Gastrocnemius medialis (tissue), 4 donors: ENCODE results near the gene RGS4. TPM values are rescaled to one million over a fixed set of nuclear protein-coding genes. Genes with fewer than 3 reads are reported as not detected.

Source experiments
- ATAC-seq, 2 donors: fragments of 150-250 bp; one replicate each; pipeline ENCODE4 v1.9.1; 2016
- DNase-seq, 2 donors: peaks; one replicate each; pipeline ENCODE4 v3.0.0-alpha.2; 2019
- H3K27ac ChIP-seq, 4 donors: fragments of 200-600 bp; sonication (generic); 1 replicate in 1 of 4; 2 replicates in 3 of 4; pipeline ENCODE4 v1.5.1; 2016 to 2018; ENCODE audit warnings: mild to moderate bottlenecking in 2 of 4, moderate library complexity in 1 of 4
- H3K27me3 ChIP-seq, 3 donors: fragments of 200-600 bp; sonication (generic) in 2 of 3; 1 replicate in 1 of 3; 2 replicates in 2 of 3; pipeline versions ENCODE4 v1.5.1 to v1.6.0; 2016 to 2019; ENCODE audit warnings: mild to moderate bottlenecking in 1 of 3, moderate library complexity in 1 of 3
- H3K36me3 ChIP-seq, 2 donors: fragments of 200-600 bp; sonication (generic) in 1 of 2; one replicate each; pipeline ENCODE4 v1.5.1; 2017 to 2018
- H3K4me1 ChIP-seq, 2 donors: fragments of 200-600 bp; sonication (generic) in 1 of 2; one replicate each; pipeline ENCODE4 v1.5.1; 2016 to 2017; ENCODE audit warnings: mild to moderate bottlenecking in 2 of 2
- H3K4me3 ChIP-seq, 4 donors: fragments of 200-600 bp; sonication (generic) in 3 of 4; 1 replicate in 1 of 4; 2 replicates in 3 of 4; pipeline ENCODE4 v1.5.1; 2016 to 2019; ENCODE audit warnings: mild to moderate bottlenecking in 2 of 4
- H3K9me3 ChIP-seq, 3 donors: fragments of 200-600 bp; sonication (generic) in 2 of 3; 1 replicate in 1 of 3; 2 replicates in 2 of 3; pipeline ENCODE4 v1.5.1; 2016 to 2019
- POLR2A ChIP-seq, 2 donors: fragments of 450-650 bp; IDR thresholded peaks; one replicate each; pipeline ENCODE4 v1.6.1; 2017; ENCODE audit warnings: antibody characterized with exemption in 2 of 2, mild to moderate bottlenecking in 2 of 2, moderate library complexity in 2 of 2
- in situ Hi-C, 4 donors: fragments of 200-750 bp; cut with MboI; loops; one replicate each; pipeline versions ENCODE4 v1.15.0 to v1.8.0; 2017; ENCODE audit warnings: low sequenced_read_pairs in 4 of 4
- intact Hi-C: fragments of 100-400 bp; cut with DNase I; formaldehyde crosslinking; loops from one replicate; pipeline ENCODE4 v1.15.1; 2023; ENCODE audit warnings: low total_unique reads
- total RNA-seq, 4 donors: library from RNA; depleted of rRNA; stranded (reverse); fragments of >200 nt; gene quantifications; one replicate each; pipeline versions ENCODE4 v1.1.0 to v1.2.3, GENCODE V29; 2016
- TF ChIP-seq, protein P1 (sequence below), 5 experiments: fragments of 450-650 bp in 3 of 5; fragments of 200-600 bp in 2 of 5; sonication (generic) in 2 of 5; IDR thresholded peaks in 4 of 5; conservative IDR thresholded peaks in 1 of 5; 1 replicate in 4 of 5; 2 replicates in 1 of 5; pipeline ENCODE4 v1.5.1; 2016 to 2019; ENCODE audit warnings: antibody characterized with exemption in 5 of 5, mild to moderate bottlenecking in 3 of 5, moderate library complexity in 3 of 5

The RGS4 gene
- total RNA-seq, 4 donors from 2014 or later = not detected

DNA sequence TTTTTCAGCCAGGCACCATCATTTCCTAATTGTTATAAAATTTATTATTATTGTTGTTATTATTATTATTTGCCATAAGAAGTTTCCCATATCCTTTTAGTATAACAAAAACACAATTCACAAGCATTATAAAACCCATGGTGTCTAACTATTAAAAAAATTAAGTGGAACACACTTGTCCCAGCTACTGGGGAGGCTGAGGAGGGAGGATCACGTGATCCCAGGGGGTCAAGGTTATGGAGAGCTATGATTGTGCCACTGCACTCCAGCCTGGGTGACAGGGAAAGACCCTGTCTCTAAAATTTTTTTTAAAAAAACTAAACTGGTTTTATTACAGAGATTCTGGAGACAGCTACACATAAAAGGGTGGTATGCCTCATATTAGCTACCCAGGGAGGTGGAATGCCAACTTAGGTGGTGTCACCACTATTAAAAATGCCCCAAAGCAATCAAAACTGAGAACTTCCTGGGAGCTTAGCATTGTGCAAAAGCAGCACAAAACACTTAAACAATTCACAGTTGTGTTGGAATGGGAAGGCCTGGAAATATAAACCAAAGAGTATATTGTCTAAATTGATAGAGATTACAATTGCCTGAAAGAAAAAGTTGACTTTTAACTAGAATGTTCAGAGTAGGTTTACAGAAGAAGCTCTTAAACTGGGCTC, 8.7 kb upstream of the RGS4 start:
- ATAC-seq = no peak

GRCh38 chr1:163063143-163063542, 6.0 kb upstream of the RGS4 start:
- H3K9me3 ChIP-seq = no peaks in the 10 kb centered on the region
- no peak overlapping the region for H3K27ac ChIP-seq
- no peaks in the 10 kb centered on the region for H3K4me1 ChIP-seq
- intact Hi-C loops (no loop called here), in situ Hi-C loops (loop anchor here in 2 of 4 donors (10.0 to 25.0 kb wide), 2 partner anchors 176 to 188 kb away; no protein-coding TSS in a partner anchor)
- no peak overlapping the region for H3K4me3 ChIP-seq
- no peaks in the 10 kb centered on the region for H3K36me3 ChIP-seq
- no peak for DNase-seq
- no peak for TF ChIP-seq POLR2A (IDR thresholded peaks at IDR 0.05)
- TF ChIP-seq, protein P1, sequence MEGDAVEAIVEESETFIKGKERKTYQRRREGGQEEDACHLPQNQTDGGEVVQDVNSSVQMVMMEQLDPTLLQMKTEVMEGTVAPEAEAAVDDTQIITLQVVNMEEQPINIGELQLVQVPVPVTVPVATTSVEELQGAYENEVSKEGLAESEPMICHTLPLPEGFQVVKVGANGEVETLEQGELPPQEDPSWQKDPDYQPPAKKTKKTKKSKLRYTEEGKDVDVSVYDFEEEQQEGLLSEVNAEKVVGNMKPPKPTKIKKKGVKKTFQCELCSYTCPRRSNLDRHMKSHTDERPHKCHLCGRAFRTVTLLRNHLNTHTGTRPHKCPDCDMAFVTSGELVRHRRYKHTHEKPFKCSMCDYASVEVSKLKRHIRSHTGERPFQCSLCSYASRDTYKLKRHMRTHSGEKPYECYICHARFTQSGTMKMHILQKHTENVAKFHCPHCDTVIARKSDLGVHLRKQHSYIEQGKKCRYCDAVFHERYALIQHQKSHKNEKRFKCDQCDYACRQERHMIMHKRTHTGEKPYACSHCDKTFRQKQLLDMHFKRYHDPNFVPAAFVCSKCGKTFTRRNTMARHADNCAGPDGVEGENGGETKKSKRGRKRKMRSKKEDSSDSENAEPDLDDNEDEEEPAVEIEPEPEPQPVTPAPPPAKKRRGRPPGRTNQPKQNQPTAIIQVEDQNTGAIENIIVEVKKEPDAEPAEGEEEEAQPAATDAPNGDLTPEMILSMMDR (IDR thresholded peaks at IDR 0.05 in 4 of 5, conservative IDR thresholded peaks at IDR 0.05 in 1 of 5) = no peak
- no peaks in the 10 kb centered on the region for H3K27me3 ChIP-seq
- no peak for ATAC-seq

More for the DNA sequence above, 8.7 kb upstream of the RGS4 start:
- no peak for DNase-seq
- no peaks in the 10 kb centered on the region for H3K36me3 ChIP-seq
- H3K4me1 ChIP-seq = no peaks in the 10 kb centered on the region
- intact Hi-C loops (no loop called here), in situ Hi-C loops (loop anchor here in 2 of 4 donors (10.0 to 25.0 kb wide), 2 partner anchors 173 to 186 kb away; no protein-coding TSS in a partner anchor)
- H3K27ac ChIP-seq = no peak overlapping the region
- no peak overlapping the region for H3K4me3 ChIP-seq
- H3K27me3 ChIP-seq = no peaks in the 10 kb centered on the region
- TF ChIP-seq, protein P1 (IDR thresholded peaks at IDR 0.05 in 4 of 5, conservative IDR thresholded peaks at IDR 0.05 in 1 of 5) = no peak
- no peak for TF ChIP-seq POLR2A (IDR thresholded peaks at IDR 0.05)
- H3K9me3 ChIP-seq = no peaks in the 10 kb centered on the region

DNA sequence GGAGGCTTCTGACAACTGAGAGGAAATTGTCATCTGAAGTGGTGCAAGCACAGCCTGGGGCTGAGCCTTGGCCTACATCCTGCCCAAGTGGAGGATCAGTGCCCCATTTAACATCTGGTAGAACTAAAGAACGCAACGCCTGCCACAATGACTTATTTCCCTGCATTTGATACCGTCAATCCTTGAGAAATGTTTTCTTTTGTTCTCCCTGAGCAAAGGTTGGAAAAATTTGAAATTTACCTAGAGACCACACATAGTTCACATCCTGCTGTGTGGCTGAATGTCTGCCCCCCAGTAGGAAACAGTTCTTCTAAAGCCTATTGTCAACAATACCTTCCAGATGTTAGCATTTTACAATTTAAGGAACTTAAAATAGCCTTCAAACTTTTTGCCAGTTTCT, 5.6 kb upstream of the RGS4 start:
- no peaks in the 10 kb centered on the region for H3K36me3 ChIP-seq
- H3K27me3 ChIP-seq = no peaks in the 10 kb centered on the region
- no peaks in the 10 kb centered on the region for H3K4me1 ChIP-seq
- H3K27ac ChIP-seq = no peak overlapping the region
- TF ChIP-seq POLR2A (IDR thresholded peaks at IDR 0.05) = no peak
- TF ChIP-seq, protein P1 (IDR thresholded peaks at IDR 0.05 in 4 of 5, conservative IDR thresholded peaks at IDR 0.05 in 1 of 5) = no peak
- in situ Hi-C loops = loop anchor here in 2 of 4 donors (10.0 to 25.0 kb wide), 2 partner anchors 176 to 189 kb away; no protein-coding TSS in a partner anchor
- intact Hi-C loops = no loop called here
- DNase-seq (no peak), ATAC-seq (no peak)
- no peak overlapping the region for H3K4me3 ChIP-seq
- no peaks in the 10 kb centered on the region for H3K9me3 ChIP-seq

DNA sequence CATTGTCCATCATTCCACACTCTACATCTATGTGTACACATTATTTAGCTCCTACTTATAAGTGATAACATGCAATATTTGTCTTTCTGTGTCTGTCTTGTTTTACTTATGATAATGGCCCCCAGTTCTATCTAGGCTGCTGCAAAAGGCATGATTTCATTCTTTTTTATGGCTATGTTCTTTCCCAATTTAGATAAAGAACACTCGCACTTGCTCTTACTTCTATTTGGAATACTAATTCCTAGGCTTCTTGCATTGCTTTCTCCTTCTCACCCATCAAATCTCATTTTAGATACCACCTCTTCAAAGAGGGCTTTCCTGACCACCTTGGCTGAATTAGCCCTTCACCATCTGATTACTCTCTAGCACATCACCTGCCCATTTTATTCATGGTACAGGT, 3.0 kb upstream of the RGS4 start:
- ATAC-seq (no peak), DNase-seq (no peak)
- Histone ChIP-seq H3K4me1 (no peaks in the 10 kb centered on the region), H3K27me3 (peaks cover 0 to 4% (median 0%) of the 10 kb centered on the region in 3 donors), H3K36me3 (no peaks in the 10 kb centered on the region), H3K4me3 (no peak overlapping the region), H3K9me3 (no peaks in the 10 kb centered on the region), H3K27ac (no peak overlapping the region)
- intact Hi-C loops = no loop called here
- TF ChIP-seq, protein P1 (IDR thresholded peaks at IDR 0.05 in 4 of 5, conservative IDR thresholded peaks at IDR 0.05 in 1 of 5) = no peak
- TF ChIP-seq POLR2A (IDR thresholded peaks at IDR 0.05) = no peak
- in situ Hi-C loops = loop anchor here in 2 of 4 donors (10.0 to 25.0 kb wide), 2 partner anchors 179 to 191 kb away; no protein-coding TSS in a partner anchor
